Eye (tissue), 1 donor: ENCODE measurements around the gene PDE6C.

Experiments used
- DNase-seq: peaks from one replicate; pipeline ENCODE4 v3.0.0-alpha.2; 2015

Gene PDE6C

DNA sequence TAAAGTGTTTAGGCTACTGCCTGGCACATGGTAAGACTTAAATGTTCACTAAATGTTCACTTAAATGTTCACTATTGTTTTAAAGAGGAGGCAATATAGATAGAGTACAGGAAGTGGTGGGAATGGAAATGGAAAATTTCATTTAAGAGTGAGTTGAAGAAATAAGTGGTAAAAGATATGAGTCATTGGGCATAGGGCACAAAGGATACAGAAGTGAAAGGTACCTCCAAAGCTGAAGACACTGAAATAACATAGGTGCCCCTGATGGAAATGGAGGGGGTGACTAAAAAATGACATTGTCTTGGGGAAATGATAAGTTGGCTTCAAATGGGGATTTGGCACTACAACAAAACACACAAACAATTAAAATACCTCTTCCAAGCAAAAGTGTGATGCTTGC is 95.3 kb downstream of the PDE6C start:
- no peak for DNase-seq

- no peak for DNase-seq
These were observed 98.1 kb downstream of the PDE6C start for GRCh38 chr10:93710333-93710909.

DNA sequence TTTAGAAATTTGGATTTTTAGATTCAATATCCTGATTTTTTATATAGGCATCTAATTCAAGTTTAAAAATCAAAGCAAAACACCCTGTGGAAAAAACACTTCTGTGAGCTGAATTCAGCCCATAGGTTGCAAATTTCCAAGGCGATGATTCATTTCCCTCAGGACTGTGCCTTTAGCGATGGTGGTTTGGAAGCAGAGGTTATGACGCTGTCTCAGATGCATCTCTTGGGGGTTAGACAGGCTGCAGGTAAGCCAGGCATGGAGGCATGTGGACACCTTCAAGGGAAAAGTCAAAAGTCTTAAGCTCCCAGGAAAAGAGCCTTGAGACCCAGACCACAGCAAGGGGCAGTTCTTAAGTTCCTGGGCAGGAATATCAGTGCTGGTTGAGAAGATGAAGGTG is 99.6 kb downstream of the PDE6C start:
- DNase-seq = no peak

DNA sequence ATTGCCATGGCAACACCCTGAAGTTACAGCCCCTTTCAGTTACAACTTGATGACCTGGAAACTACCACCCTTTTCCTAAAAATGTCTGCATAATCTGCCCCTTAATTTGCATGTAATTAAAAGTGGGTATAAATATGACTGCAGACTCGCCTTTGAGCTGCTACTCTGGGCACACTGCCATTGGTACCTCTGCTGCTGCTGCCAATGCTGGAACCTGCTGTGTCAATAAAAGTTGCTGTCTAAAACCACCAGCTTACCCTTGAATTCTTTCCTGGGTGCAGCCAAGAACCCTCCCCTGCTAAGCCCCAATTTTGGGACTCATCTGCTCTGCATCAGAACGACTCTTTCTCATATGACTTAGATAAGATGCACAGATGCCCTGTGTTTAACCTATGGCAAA is 100.3 kb downstream of the PDE6C start:
- DNase-seq = no peak

GRCh38 chr10:93715345-93715744 is 103.0 kb downstream of the PDE6C start:
- no peak for DNase-seq
